ENCODE measurements around the gene IGSF6.

- TF ChIP-seq CTCF (conservative IDR thresholded peaks at IDR 0.05; ENCODE audit: low read depth, low read length) (no peak), EZH2phosphoT487 (IDR thresholded peaks at IDR 0.05; ENCODE audit: borderline replicate concordance, low read length) (no peak), EZH2 (IDR thresholded peaks at IDR 0.05; ENCODE audit: low read length, unreplicated experiment) (no peak)
Measured at GRCh38 chr16:21637032-21637968, 15.1 kb downstream of the IGSF6 start.
